GM19438 (cell line): ENCODE results near the gene SOWAHC.
"Not testable (repeated sequence)": the region's sequence is repeated elsewhere in the genome, so short reads cannot be mapped to it uniquely, and the experiment has no call there.

Experiments used
- ATAC-seq: cut with Tn5 transposase; IDR thresholded peaks from one replicate; pipeline ENCODE4 v1.9.1; 2021; ENCODE audit warnings: low read depth; ENCODE audit not compliant: unreplicated experiment

Gene SOWAHC

GRCh38 chr2:109613922-109614714 is at the start of gene SOWAHC, which contains the start of gene SEPTIN10:
Gene SOWAHC (plus strand): TSS chr2:109614364. CDS start chr2:109614490, 126 bp downstream.
Gene SEPTIN10 (minus strand): TSS chr2:109613966. CDS start chr2:109613827, 139 bp downstream.
- ATAC-seq = peak; percentile 84

GRCh38 chr2:109575373-109575772 is 38.8 kb upstream of the SOWAHC start:
- no peak for ATAC-seq

- ATAC-seq = not testable (repeated sequence)
Measured at GRCh38 chr2:109577630-109578029, 36.5 kb upstream of the SOWAHC start.

- ATAC-seq = peak; percentile 86
Measured at GRCh38 chr2:109582928-109583895, 31.0 kb upstream of the SOWAHC start.

- no peak for ATAC-seq
Measured at GRCh38 chr2:109586687-109587086, 27.5 kb upstream of the SOWAHC start.

- ATAC-seq = no peak
Measured at GRCh38 chr2:109591206-109591605, 23.0 kb upstream of the SOWAHC start.

GRCh38 chr2:109592905-109593304 is 21.3 kb upstream of the SOWAHC start:
- no peak for ATAC-seq

- no peak for ATAC-seq
Measured at GRCh38 chr2:109594246-109594885, 19.8 kb upstream of the SOWAHC start.

- ATAC-seq = no peak
Measured at GRCh38 chr2:109595644-109596043, 18.5 kb upstream of the SOWAHC start.

- no peak for ATAC-seq
Measured at GRCh38 chr2:109597283-109597682, 16.9 kb upstream of the SOWAHC start.

- ATAC-seq = no peak
Measured at GRCh38 chr2:109601783-109602182, 12.4 kb upstream of the SOWAHC start.

GRCh38 chr2:109602617-109603188 is 11.5 kb upstream of the SOWAHC start:
- ATAC-seq = no peak

- ATAC-seq = no peak
Measured at GRCh38 chr2:109604597-109604996, 9.6 kb upstream of the SOWAHC start.

GRCh38 chr2:109607766-109608165 is 6.4 kb upstream of the SOWAHC start:
- no peak for ATAC-seq

GRCh38 chr2:109609352-109610024 is 4.7 kb upstream of the SOWAHC start:
- no peak for ATAC-seq

GRCh38 chr2:109611467-109612095 is 2.6 kb upstream of the SOWAHC start:
- ATAC-seq = no peak

- peak; percentile 38 for ATAC-seq
Measured at GRCh38 chr2:109613081-109613921, 863 bp upstream of the SOWAHC start.
